K562 (cell line): ENCODE results near the gene PTPRC. TPM values are rescaled to one million over a fixed set of nuclear protein-coding genes. Genes with fewer than 3 reads are reported as not detected.

Experiments used
- ARID1B ChIP-seq: fragments of 450-650 bp; IDR thresholded peaks from 2 replicates; pipeline ENCODE4 v1.6.1; 2016; ENCODE audit warnings: antibody characterized with exemption, mild to moderate bottlenecking, inconsistent platforms
- FOXA3 ChIP-seq, 2 experiments: fragments of 450-650 bp in 1 of 2; sonication (generic) in 1 of 2; formaldehyde crosslinking; IDR thresholded peaks in 1 of 2; conservative IDR thresholded peaks in 1 of 2; 2 replicates each; pipeline versions ENCODE4 v1.4.0 to v1.8.0; 2020 to 2022; ENCODE audit warnings: mild to moderate bottlenecking in 2 of 2, missing genetic modification reagents in 1 of 2
- KAT2B ChIP-seq: IDR thresholded peaks from one replicate; pipeline ENCODE4 v1.6.1; 2012; ENCODE audit warnings: low read depth, mild to moderate bottlenecking, control low read depth, inconsistent platforms, low read length, moderate library complexity
- NELFE ChIP-seq: IDR thresholded peaks from 2 replicates; pipeline ENCODE4 v1.6.1; 2011; ENCODE audit warnings: mild to moderate bottlenecking; ENCODE audit not compliant: insufficient read depth, insufficient read length
- NFE2L1 ChIP-seq: fragments of 450-650 bp; IDR thresholded peaks from 2 replicates; pipeline ENCODE4 v1.6.1; 2016; ENCODE audit warnings: missing genetic modification characterization, low read depth, mild to moderate bottlenecking, missing compliant biosample characterization, moderate library complexity, borderline replicate concordance
- SIX5 ChIP-seq, 2 experiments: IDR thresholded peaks; 2 replicates each; pipeline ENCODE4 v1.6.1; 2011; ENCODE audit warnings: low read length in 2 of 2, borderline replicate concordance in 1 of 2, low read depth in 1 of 2, mild to moderate bottlenecking in 1 of 2, moderate library complexity in 1 of 2; ENCODE audit not compliant: insufficient read depth in 1 of 2
- TBL1XR1 ChIP-seq, 2 experiments: IDR thresholded peaks; 2 replicates each; pipeline ENCODE4 v1.6.1; 2012; ENCODE audit warnings: improper control_type of control experiment in 2 of 2, low read length in 2 of 2, mild to moderate bottlenecking in 1 of 2
- TBP ChIP-seq: optimal IDR thresholded peaks from 2 replicates; pipeline ENCODE3; 2011; ENCODE audit warnings: low read depth, low read length, improper control_type of control experiment
- WHSC1 ChIP-seq: IDR thresholded peaks from one replicate; pipeline ENCODE4 v1.6.1; 2012; ENCODE audit warnings: low read length, control low read depth, inconsistent platforms
- ZNF121 ChIP-seq: sonication (generic); formaldehyde crosslinking; conservative IDR thresholded peaks from 2 replicates; pipeline ENCODE4 v1.8.0; 2022; ENCODE audit warnings: missing genetic modification reagents
- polyA plus RNA-seq, 8 experiments: library from polyadenylated mRNA; depleted of rRNA in 4 of 8; stranded (reverse) in 5 of 8; unstranded in 3 of 8; fragments of >200 nt; fragmentation: Nextera tagmentation in 2 of 8; fragmentation: Illumina TruSeq in 1 of 8; extraction: Ambion mirVana in 2 of 8; extraction: Trizol in 1 of 8; gene quantifications; 2 replicates each; pipeline versions ENCODE4 v1.2.1 to v1.2.3, GENCODE V29; 2011 to 2014; ENCODE audit warnings: inconsistent platforms in 1 of 8, missing spikeins in 1 of 8
- total RNA-seq, 7 experiments: library from RNA; depleted of rRNA in 6 of 7; stranded (reverse); fragments of >200 nt in 6 of 7; fragmentation: Illumina TruSeq in 2 of 7; extraction: Trizol in 2 of 7; gene quantifications; 2 replicates each; pipeline versions ENCODE4 v1.2.1 to v1.2.3, GENCODE V29; 2011 to 2021; ENCODE audit warnings: low replicate concordance in 1 of 7
- TF ChIP-seq, protein P1 (sequence below): sonication (generic); formaldehyde crosslinking; IDR thresholded peaks from 2 replicates; pipeline ENCODE4 v1.8.0; 2023; ENCODE audit warnings: mild to moderate bottlenecking, missing genetic modification reagents
- TF ChIP-seq, protein P2 (sequence below): sonication (generic); formaldehyde crosslinking; IDR thresholded peaks from 2 replicates; pipeline ENCODE4 v1.8.0; 2022; ENCODE audit warnings: mild to moderate bottlenecking, missing genetic modification reagents
- TF ChIP-seq, protein P3 (sequence below): fragments of 450-650 bp; conservative IDR thresholded peaks from 2 replicates; pipeline ENCODE4 v1.6.1; 2016; ENCODE audit warnings: missing genetic modification characterization, low read depth, mild to moderate bottlenecking, missing compliant biosample characterization, moderate library complexity
- TF ChIP-seq, protein P4 (sequence below): sonication (generic); formaldehyde crosslinking; IDR thresholded peaks from 2 replicates; pipeline ENCODE4 v1.8.1; 2023; ENCODE audit warnings: mild to moderate bottlenecking, missing genetic modification reagents
- TF ChIP-seq, protein P5 (sequence below): fragments of 250-450 bp; sonication (Bioruptor Pico); IDR thresholded peaks from 2 replicates; pipeline ENCODE4 v1.8.0; 2021; ENCODE audit warnings: mild to moderate bottlenecking, moderate library complexity

The PTPRC gene
- total and polyA plus RNA-seq, 9 of the 15 experiments (the other 6 are each of a cell fraction or from before 2014, with no cell fraction given) = 7.1 to 107 (median 62.9) TPM

DNA sequence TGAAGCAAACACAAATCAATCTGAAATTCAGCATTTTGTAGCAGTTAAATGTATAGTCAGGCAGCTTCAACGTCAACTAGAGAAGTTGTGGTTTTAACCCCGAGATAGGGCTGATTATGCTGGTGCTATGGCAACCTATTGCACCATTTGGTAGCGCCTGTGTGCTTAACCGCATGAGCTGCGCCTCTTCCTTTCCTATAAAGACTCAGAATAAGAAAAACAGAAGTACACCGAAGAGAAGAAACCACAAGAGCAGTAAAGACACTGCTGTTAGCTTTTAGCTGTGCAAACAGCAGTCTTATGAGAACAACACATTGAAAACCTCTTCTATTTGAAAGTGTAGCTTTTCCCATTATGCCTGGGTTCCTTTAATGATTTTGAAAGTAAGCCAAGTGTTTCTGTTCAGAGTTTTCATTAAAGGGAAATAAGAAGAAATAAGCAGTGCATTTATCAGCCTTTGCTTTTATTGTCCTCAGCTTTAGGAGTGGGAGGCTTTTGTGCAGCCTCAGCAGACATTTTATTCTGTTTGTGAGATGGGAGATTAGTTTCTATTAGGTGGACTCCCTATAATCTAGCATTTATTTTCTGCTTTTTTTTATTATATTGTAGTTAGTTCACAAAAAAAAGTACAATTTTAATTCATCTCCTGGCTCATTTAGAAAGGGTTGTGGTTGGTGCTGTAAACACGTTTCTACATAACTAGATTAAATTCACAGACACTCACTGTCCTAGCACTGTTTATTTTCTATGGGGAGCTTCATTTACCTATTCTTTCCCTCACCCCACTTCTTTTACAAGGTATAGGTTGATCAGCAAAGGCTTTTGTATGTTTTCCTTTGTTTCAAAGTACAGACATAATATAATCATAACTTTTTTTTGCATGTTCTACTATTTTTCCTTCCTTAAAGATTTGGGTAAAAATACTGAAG is 43.3 kb downstream of the PTPRC start (continued):
- TF ChIP-seq TBP = peak; percentile 71
- TF ChIP-seq SIX5 (IDR thresholded peaks at IDR 0.05; ENCODE audit: borderline replicate concordance in 1 of 2, insufficient read depth in 1 of 2, low read depth in 1 of 2, low read length in 2 of 2) = no peak
- no peak for TF ChIP-seq WHSC1
- TF ChIP-seq ARID1B = peak; percentile 45; the same call in 1 of the 2 replicates
- TF ChIP-seq TBL1XR1 (IDR thresholded peaks at IDR 0.05; ENCODE audit: low read length in 2 of 2) = no peak
- no peak for TF ChIP-seq ZNF121 (CRISPR knock-in tag)
- TF ChIP-seq FOXA3 (CRISPR knock-in tag; conservative IDR thresholded peaks at IDR 0.05 in 1 of 2, IDR thresholded peaks at IDR 0.05 in 1 of 2) = peak; percentile 16 to 76; a peak in 2 of 4 replicates
- TF ChIP-seq KAT2B = no peak
- TF ChIP-seq, protein P1, sequence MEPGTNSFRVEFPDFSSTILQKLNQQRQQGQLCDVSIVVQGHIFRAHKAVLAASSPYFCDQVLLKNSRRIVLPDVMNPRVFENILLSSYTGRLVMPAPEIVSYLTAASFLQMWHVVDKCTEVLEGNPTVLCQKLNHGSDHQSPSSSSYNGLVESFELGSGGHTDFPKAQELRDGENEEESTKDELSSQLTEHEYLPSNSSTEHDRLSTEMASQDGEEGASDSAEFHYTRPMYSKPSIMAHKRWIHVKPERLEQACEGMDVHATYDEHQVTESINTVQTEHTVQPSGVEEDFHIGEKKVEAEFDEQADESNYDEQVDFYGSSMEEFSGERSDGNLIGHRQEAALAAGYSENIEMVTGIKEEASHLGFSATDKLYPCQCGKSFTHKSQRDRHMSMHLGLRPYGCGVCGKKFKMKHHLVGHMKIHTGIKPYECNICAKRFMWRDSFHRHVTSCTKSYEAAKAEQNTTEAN (CRISPR knock-in tag) = no peak
- no peak for TF ChIP-seq NFE2L1 (tag)
- TF ChIP-seq NELFE = no peak
- TF ChIP-seq, protein P2, sequence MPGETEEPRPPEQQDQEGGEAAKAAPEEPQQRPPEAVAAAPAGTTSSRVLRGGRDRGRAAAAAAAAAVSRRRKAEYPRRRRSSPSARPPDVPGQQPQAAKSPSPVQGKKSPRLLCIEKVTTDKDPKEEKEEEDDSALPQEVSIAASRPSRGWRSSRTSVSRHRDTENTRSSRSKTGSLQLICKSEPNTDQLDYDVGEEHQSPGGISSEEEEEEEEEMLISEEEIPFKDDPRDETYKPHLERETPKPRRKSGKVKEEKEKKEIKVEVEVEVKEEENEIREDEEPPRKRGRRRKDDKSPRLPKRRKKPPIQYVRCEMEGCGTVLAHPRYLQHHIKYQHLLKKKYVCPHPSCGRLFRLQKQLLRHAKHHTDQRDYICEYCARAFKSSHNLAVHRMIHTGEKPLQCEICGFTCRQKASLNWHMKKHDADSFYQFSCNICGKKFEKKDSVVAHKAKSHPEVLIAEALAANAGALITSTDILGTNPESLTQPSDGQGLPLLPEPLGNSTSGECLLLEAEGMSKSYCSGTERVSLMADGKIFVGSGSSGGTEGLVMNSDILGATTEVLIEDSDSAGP = no peak
- TF ChIP-seq, protein P3, sequence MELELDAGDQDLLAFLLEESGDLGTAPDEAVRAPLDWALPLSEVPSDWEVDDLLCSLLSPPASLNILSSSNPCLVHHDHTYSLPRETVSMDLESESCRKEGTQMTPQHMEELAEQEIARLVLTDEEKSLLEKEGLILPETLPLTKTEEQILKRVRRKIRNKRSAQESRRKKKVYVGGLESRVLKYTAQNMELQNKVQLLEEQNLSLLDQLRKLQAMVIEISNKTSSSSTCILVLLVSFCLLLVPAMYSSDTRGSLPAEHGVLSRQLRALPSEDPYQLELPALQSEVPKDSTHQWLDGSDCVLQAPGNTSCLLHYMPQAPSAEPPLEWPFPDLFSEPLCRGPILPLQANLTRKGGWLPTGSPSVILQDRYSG (tag) = no peak
- TF ChIP-seq, protein P4, sequence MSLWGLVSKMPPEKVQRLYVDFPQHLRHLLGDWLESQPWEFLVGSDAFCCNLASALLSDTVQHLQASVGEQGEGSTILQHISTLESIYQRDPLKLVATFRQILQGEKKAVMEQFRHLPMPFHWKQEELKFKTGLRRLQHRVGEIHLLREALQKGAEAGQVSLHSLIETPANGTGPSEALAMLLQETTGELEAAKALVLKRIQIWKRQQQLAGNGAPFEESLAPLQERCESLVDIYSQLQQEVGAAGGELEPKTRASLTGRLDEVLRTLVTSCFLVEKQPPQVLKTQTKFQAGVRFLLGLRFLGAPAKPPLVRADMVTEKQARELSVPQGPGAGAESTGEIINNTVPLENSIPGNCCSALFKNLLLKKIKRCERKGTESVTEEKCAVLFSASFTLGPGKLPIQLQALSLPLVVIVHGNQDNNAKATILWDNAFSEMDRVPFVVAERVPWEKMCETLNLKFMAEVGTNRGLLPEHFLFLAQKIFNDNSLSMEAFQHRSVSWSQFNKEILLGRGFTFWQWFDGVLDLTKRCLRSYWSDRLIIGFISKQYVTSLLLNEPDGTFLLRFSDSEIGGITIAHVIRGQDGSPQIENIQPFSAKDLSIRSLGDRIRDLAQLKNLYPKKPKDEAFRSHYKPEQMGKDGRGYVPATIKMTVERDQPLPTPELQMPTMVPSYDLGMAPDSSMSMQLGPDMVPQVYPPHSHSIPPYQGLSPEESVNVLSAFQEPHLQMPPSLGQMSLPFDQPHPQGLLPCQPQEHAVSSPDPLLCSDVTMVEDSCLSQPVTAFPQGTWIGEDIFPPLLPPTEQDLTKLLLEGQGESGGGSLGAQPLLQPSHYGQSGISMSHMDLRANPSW = no peak
- TF ChIP-seq, protein P5, sequence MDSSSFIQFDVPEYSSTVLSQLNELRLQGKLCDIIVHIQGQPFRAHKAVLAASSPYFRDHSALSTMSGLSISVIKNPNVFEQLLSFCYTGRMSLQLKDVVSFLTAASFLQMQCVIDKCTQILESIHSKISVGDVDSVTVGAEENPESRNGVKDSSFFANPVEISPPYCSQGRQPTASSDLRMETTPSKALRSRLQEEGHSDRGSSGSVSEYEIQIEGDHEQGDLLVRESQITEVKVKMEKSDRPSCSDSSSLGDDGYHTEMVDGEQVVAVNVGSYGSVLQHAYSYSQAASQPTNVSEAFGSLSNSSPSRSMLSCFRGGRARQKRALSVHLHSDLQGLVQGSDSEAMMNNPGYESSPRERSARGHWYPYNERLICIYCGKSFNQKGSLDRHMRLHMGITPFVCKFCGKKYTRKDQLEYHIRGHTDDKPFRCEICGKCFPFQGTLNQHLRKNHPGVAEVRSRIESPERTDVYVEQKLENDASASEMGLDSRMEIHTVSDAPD (CRISPR knock-in tag) = peak; percentile 96
